Right atrium auricular region (tissue), 2 donors: ENCODE measurements around the gene DTX3L. TPM values are rescaled to one million over a fixed set of nuclear protein-coding genes. Genes with fewer than 3 reads are reported as not detected.

Experiments
- DNase-seq: peaks from one replicate; pipeline ENCODE4 v3.0.0-alpha.2; 2019; ENCODE audit warnings: low spot score
- H3K27ac ChIP-seq, 2 donors: fragments of 200-600 bp; sonication (generic); 1 replicate in 1 of 2; 2 replicates in 1 of 2; pipeline ENCODE4 v1.5.1; 2016 to 2019
- H3K27me3 ChIP-seq, 2 donors: fragments of 200-600 bp; sonication (generic); one replicate each; pipeline versions ENCODE4 v1.5.1 to v1.6.0; 2017 to 2019
- H3K36me3 ChIP-seq: fragments of 200-600 bp; sonication (generic); one replicate; pipeline ENCODE4 v1.5.1; 2016
- H3K4me1 ChIP-seq, 2 donors: fragments of 200-600 bp; sonication (generic); one replicate each; pipeline versions ENCODE4 v1.5.1 to v1.6.0; 2017 to 2019
- H3K4me3 ChIP-seq, 2 donors: fragments of 200-600 bp; sonication (generic); 1 replicate in 1 of 2; 2 replicates in 1 of 2; pipeline ENCODE4 v1.5.1; 2017 to 2019; ENCODE audit warnings: mild to moderate bottlenecking in 1 of 2, moderate library complexity in 1 of 2
- H3K9me3 ChIP-seq, 2 donors: fragments of 200-600 bp; sonication (generic); one replicate each; pipeline ENCODE4 v1.5.1; 2019
- CTCF ChIP-seq, 2 donors: fragments of 200-600 bp; sonication (generic); IDR thresholded peaks; one replicate each; pipeline ENCODE4 v1.5.1; 2019; ENCODE audit warnings: antibody characterized with exemption in 2 of 2
- total RNA-seq, 2 donors: library from RNA; depleted of rRNA; stranded (reverse); fragments of >200 nt; gene quantifications; one replicate each; pipeline ENCODE4 v1.1.0, GENCODE V29; 2016

DTX3L gene
- total RNA-seq, 2 donors from 2014 or later = 8.6 to 12.1 TPM

- peaks cover 57% of the 10 kb centered on the region for H3K36me3 ChIP-seq
- no peak overlapping the region for H3K27ac ChIP-seq
- no peak for DNase-seq
Observed at GRCh38 chr3:122555275-122556071, 8.7 kb upstream of the DTX3L start.

GRCh38 chr3:122557356-122557755 lies 6.8 kb upstream of the DTX3L start:
- Histone ChIP-seq H3K4me1 (peaks cover 0 to 7% of the 10 kb centered on the region in 2 donors), H3K9me3 (no peaks in the 10 kb centered on the region), H3K27ac (no peak overlapping the region), H3K27me3 (no peaks in the 10 kb centered on the region), H3K4me3 (no peak overlapping the region), H3K36me3 (peaks cover 43% of the 10 kb centered on the region)
- no peak for DNase-seq
- no peak for TF ChIP-seq CTCF (IDR thresholded peaks at IDR 0.05)

More at GRCh38 chr3:122555275-122556071, 8.7 kb upstream of the DTX3L start:
- Histone ChIP-seq H3K4me1 (no peaks in the 10 kb centered on the region), H3K9me3 (no peaks in the 10 kb centered on the region), H3K4me3 (no peak overlapping the region), H3K27me3 (no peaks in the 10 kb centered on the region)
- TF ChIP-seq CTCF (IDR thresholded peaks at IDR 0.05) = no peak

- Histone ChIP-seq H3K4me1 (peaks cover 0 to 19% of the 10 kb centered on the region in 2 donors), H3K27me3 (no peaks in the 10 kb centered on the region), H3K9me3 (no peaks in the 10 kb centered on the region), H3K27ac (no peak overlapping the region), H3K4me3 (no peak overlapping the region), H3K36me3 (peaks cover 41% of the 10 kb centered on the region)
- TF ChIP-seq CTCF (IDR thresholded peaks at IDR 0.05) = no peak
- no peak for DNase-seq
Observed at GRCh38 chr3:122558605-122559004, 5.5 kb upstream of the DTX3L start.

- Histone ChIP-seq H3K36me3 (peaks cover 31% of the 10 kb centered on the region), H3K4me1 (peaks cover 0 to 22% of the 10 kb centered on the region in 2 donors)
Observed at GRCh38 chr3:122559906-122560305, 4.2 kb upstream of the DTX3L start.

GRCh38 chr3:122560680-122561079 lies 3.5 kb upstream of the DTX3L start:
- H3K36me3 ChIP-seq = peaks cover 24% of the 10 kb centered on the region
- no peak overlapping the region for H3K4me3 ChIP-seq
- H3K27ac ChIP-seq = no peak overlapping the region
- no peaks in the 10 kb centered on the region for H3K27me3 ChIP-seq
- H3K9me3 ChIP-seq = no peaks in the 10 kb centered on the region
- peaks cover 0 to 26% of the 10 kb centered on the region in 2 donors for H3K4me1 ChIP-seq
- no peak for DNase-seq
- TF ChIP-seq CTCF (IDR thresholded peaks at IDR 0.05) = peak; percentile 23 to 66

More at GRCh38 chr3:122559906-122560305, 4.2 kb upstream of the DTX3L start:
- Histone ChIP-seq H3K27ac (no peak overlapping the region), H3K27me3 (no peaks in the 10 kb centered on the region), H3K4me3 (no peak overlapping the region), H3K9me3 (no peaks in the 10 kb centered on the region)
- DNase-seq = no peak
- no peak for TF ChIP-seq CTCF (IDR thresholded peaks at IDR 0.05)
